Measurements from ENCODE around the gene A2ML1. TPM values are rescaled to one million over a fixed set of nuclear protein-coding genes. Genes with fewer than 3 reads are reported as not detected.
"Not testable (repeated sequence)": the region's sequence is repeated elsewhere in the genome, so short reads cannot be mapped to it uniquely, and the experiment has no call there.

Gene A2ML1
- polyA plus RNA-seq, 1 experiment = not detected

- ChIA-PET CTCF (no interaction called here), POLR2A (no interaction called here)
Measured at GRCh38 chr12:8846305-8846704, 23.9 kb downstream of the A2ML1 start.

GRCh38 chr12:8847435-8847834, 25.0 kb downstream of the A2ML1 start:
- ChIA-PET POLR2A (no interaction called here), CTCF (interaction anchor here (1.1 kb wide), 1 partner anchor 13 kb away, joined by 5 read pairs; no protein-coding TSS in a partner anchor)
- DNase-seq (ENCODE audit: low read depth, low spot score) = no peak
- Histone ChIP-seq H3K9me3 (ENCODE audit: control insufficient read depth, insufficient read depth, low read length) (no peaks in the 10 kb centered on the region), H3K4me3 (ENCODE audit: low read depth, low read length) (no peak overlapping the region), H3K27me3 (ENCODE audit: control insufficient read depth, insufficient read depth, low read length) (peaks cover 3% of the 10 kb centered on the region), H3K27ac (ENCODE audit: low read depth, low read length) (no peak overlapping the region)
- TF ChIP-seq CTCF (IDR thresholded peaks at IDR 0.05; ENCODE audit: low read depth, low read length) = no peak

More at GRCh38 chr12:8846305-8846704, 23.9 kb downstream of the A2ML1 start:
- DNase-seq (ENCODE audit: low read depth, low spot score) = no peak
- H3K4me3 ChIP-seq (ENCODE audit: low read depth, low read length) = no peak overlapping the region
- peaks cover 3% of the 10 kb centered on the region for H3K27me3 ChIP-seq (ENCODE audit: control insufficient read depth, insufficient read depth, low read length)
- no peak for TF ChIP-seq CTCF (IDR thresholded peaks at IDR 0.05; ENCODE audit: low read depth, low read length)
- H3K27ac ChIP-seq (ENCODE audit: low read depth, low read length) = no peak overlapping the region
- no peaks in the 10 kb centered on the region for H3K9me3 ChIP-seq (ENCODE audit: control insufficient read depth, insufficient read depth, low read length)

- Histone ChIP-seq H3K9me3 (ENCODE audit: control insufficient read depth, insufficient read depth, low read length) (no peaks in the 10 kb centered on the region), H3K27me3 (ENCODE audit: control insufficient read depth, insufficient read depth, low read length) (peaks cover 3% of the 10 kb centered on the region), H3K27ac (ENCODE audit: low read depth, low read length) (no peak overlapping the region), H3K4me3 (ENCODE audit: low read depth, low read length) (no peak overlapping the region)
- ChIA-PET CTCF (no interaction called here), POLR2A (no interaction called here)
- no peak for TF ChIP-seq CTCF (IDR thresholded peaks at IDR 0.05; ENCODE audit: low read depth, low read length)
- DNase-seq (ENCODE audit: low read depth, low spot score) = no peak
Measured at GRCh38 chr12:8849876-8850275, 27.5 kb downstream of the A2ML1 start.

- TF ChIP-seq CTCF (IDR thresholded peaks at IDR 0.05; ENCODE audit: low read depth, low read length) = no peak
Measured at GRCh38 chr12:8852119-8852518, 29.7 kb downstream of the A2ML1 start.

GRCh38 chr12:8855891-8856290, 33.5 kb downstream of the A2ML1 start:
- CTCF ChIA-PET = interaction anchor here (0.6 kb wide), 1 partner anchor 1146 kb away, joined by 5 read pairs; no protein-coding TSS in a partner anchor

More at GRCh38 chr12:8852119-8852518, 29.7 kb downstream of the A2ML1 start:
- no peak overlapping the region for H3K27ac ChIP-seq (ENCODE audit: low read depth, low read length)
- no peaks in the 10 kb centered on the region for H3K27me3 ChIP-seq (ENCODE audit: control insufficient read depth, insufficient read depth, low read length)
- ChIA-PET CTCF (no interaction called here), POLR2A (no interaction called here)
- no peaks in the 10 kb centered on the region for H3K9me3 ChIP-seq (ENCODE audit: control insufficient read depth, insufficient read depth, low read length)
- H3K4me3 ChIP-seq (ENCODE audit: low read depth, low read length) = no peak overlapping the region
- DNase-seq (ENCODE audit: low read depth, low spot score) = no peak

GRCh38 chr12:8859448-8859847, 37.0 kb downstream of the A2ML1 start:
- POLR2A ChIA-PET; H3K27me3 ChIP-seq (ENCODE audit: control insufficient read depth, insufficient read depth, low read length); H3K4me3 ChIP-seq (ENCODE audit: low read depth, low read length); H3K27ac ChIP-seq (ENCODE audit: low read depth, low read length); DNase-seq (ENCODE audit: low read depth, low spot score); H3K9me3 ChIP-seq (ENCODE audit: control insufficient read depth, insufficient read depth, low read length): not testable (repeated sequence)
- CTCF ChIA-PET = interaction anchor here (1.0 to 3.0 kb wide), 9 partner anchors 10 to 215 kb away, joined by 3 to 51 read pairs (median 5); no protein-coding TSS in a partner anchor

More at GRCh38 chr12:8855891-8856290, 33.5 kb downstream of the A2ML1 start:
- TF ChIP-seq CTCF (IDR thresholded peaks at IDR 0.05; ENCODE audit: low read depth, low read length) = no peak
- H3K9me3 ChIP-seq (ENCODE audit: control insufficient read depth, insufficient read depth, low read length) = no peaks in the 10 kb centered on the region
- H3K4me3 ChIP-seq (ENCODE audit: low read depth, low read length) = no peak overlapping the region
- POLR2A ChIA-PET = no interaction called here
- H3K27ac ChIP-seq (ENCODE audit: low read depth, low read length) = no peak overlapping the region
- no peaks in the 10 kb centered on the region for H3K27me3 ChIP-seq (ENCODE audit: control insufficient read depth, insufficient read depth, low read length)
- DNase-seq (ENCODE audit: low read depth, low spot score) = no peak
